ENCODE data around the gene FAU.
A peak's percentile ranks its signal among the peaks of the same experiment; 100 is the strongest.
"Not testable (repeated sequence)": the region's sequence is repeated elsewhere in the genome, so short reads cannot be mapped to it uniquely, and the experiment has no call there.

The FAU gene

DNA sequence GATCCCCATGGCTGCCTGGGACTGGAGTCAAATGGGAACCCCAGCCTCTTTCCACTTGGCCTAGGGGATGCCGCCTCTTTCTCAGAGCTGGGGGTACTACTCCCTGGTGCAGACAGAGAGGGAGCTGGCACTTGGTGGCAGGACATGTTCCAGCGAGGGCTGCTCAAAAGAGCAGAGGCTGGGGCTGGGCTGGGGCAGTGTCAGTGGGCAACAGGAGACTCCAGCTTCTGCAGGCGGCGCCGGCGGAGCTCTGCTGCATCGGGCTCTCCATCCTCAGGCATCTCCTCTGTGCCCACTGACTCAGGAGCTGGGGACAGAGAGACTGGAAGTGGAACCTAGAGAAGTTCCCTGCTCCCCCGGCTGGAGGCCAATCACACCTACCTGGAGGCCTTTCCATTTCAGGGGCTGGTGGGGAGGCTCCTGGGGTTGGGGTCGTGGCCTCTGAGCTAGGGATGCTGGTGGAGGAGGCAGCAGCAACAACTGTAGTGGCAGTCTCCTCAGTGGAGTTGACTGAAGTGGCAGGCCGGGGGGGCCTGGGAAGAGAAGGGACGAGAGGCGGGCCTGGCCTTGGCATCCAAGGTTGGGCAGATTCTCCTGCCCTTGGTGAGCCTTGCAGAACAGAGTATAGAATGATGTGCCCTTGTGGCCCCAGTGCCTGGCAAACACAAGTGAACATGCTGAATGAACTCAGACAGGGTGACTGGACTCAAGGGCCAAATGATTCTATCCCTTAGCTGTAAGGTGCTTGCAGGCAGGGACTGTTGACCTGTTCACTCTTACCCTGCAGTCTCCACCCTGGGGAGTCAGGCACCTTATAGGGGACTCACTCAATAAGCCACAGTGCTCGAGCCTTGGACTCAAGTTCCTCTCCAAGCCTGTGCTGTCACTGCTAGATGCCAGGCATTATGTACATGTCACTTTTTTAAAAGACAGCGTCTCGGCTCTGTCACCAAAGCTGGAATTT is 6.5 kb upstream of the FAU start:
- H3K9me3 ChIP-seq (replicated peaks; ENCODE audit: low read length): no peaks in the 10 kb centered on the region
- H3K27me3 ChIP-seq (ENCODE audit: control insufficient read depth, insufficient read depth, low read length): no peaks in the 10 kb centered on the region
- H3K36me3 ChIP-seq (ENCODE audit: insufficient read depth, low read length): peaks cover 83% of the 10 kb centered on the region
- no peak overlapping the region for H3K9ac ChIP-seq (ENCODE audit: low read depth, low read length)
- H3K4me1 ChIP-seq (ENCODE audit: control insufficient read depth, insufficient read depth, low read length): peaks cover 10% of the 10 kb centered on the region
- H3K4me2 ChIP-seq (ENCODE audit: low read length): no peak overlapping the region
- H3K4me3 ChIP-seq (ENCODE audit: low read length): no peak overlapping the region

GRCh38 chr11:65127473-65128181 is 5.7 kb upstream of the FAU start:
- Histone ChIP-seq H3K4me1 (ENCODE audit: control insufficient read depth, insufficient read depth, low read length) (peaks cover 7% of the 10 kb centered on the region), H3K4me2 (ENCODE audit: low read length) (no peak overlapping the region), H3K4me3 (ENCODE audit: low read length) (no peak overlapping the region), H3K27me3 (ENCODE audit: control insufficient read depth, insufficient read depth, low read length) (no peaks in the 10 kb centered on the region), H3K9ac (ENCODE audit: low read depth, low read length) (no peak overlapping the region), H3K9me3 (replicated peaks; ENCODE audit: low read length) (no peaks in the 10 kb centered on the region), H3K36me3 (ENCODE audit: insufficient read depth, low read length) (peaks cover 76% of the 10 kb centered on the region)

DNA sequence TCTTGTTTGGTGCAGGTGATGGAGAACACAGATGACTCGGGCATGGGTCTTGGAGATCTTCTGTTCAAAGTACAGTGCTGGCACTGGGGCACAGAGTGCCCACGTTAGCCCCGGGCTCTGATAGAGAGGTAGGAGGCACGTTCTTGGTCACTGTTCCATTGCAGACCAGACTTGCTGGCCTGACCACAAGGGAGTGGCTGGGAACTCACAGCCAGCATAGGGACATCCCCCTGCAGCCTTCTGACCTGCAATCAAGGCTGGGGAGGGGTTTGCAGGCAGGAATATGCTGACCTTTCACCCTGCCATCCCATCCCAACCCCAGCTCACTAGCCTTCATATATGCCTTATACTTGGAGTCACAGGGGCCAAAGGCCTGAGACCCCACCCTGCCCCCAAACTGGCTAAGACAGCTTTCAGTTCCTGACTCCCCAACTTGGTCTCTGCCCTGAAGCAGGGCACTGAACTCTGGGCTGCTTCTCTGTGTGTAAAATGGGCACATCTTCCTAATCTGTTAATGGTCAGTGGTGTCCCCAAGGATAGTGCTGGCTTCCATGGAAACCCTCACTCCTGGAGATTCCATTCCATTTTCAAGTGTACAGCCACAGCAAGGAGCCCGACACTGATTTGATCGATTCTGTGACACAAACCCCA is 4.8 kb upstream of the FAU start:
- Histone ChIP-seq H3K36me3 (ENCODE audit: insufficient read depth, low read length) (peaks cover 67% of the 10 kb centered on the region), H3K9ac (ENCODE audit: low read depth, low read length) (no peak overlapping the region), H3K4me3 (ENCODE audit: low read length) (no peak overlapping the region), H3K27me3 (ENCODE audit: control insufficient read depth, insufficient read depth, low read length) (no peaks in the 10 kb centered on the region), H3K9me3 (replicated peaks; ENCODE audit: low read length) (no peaks in the 10 kb centered on the region), H3K4me2 (ENCODE audit: low read length) (no peak overlapping the region), H3K4me1 (ENCODE audit: control insufficient read depth, insufficient read depth, low read length) (peaks cover 6% of the 10 kb centered on the region)

- no peak overlapping the region for H3K9ac ChIP-seq (ENCODE audit: low read depth, low read length)
- peaks cover 69% of the 10 kb centered on the region for H3K36me3 ChIP-seq (ENCODE audit: insufficient read depth, low read length)
- no peak overlapping the region for H3K4me2 ChIP-seq (ENCODE audit: low read length)
- H3K27me3 ChIP-seq (ENCODE audit: control insufficient read depth, insufficient read depth, low read length): no peaks in the 10 kb centered on the region
- no peak overlapping the region for H3K4me3 ChIP-seq (ENCODE audit: low read length)
- no peaks in the 10 kb centered on the region for H3K9me3 ChIP-seq (replicated peaks; ENCODE audit: low read length)
- peaks cover 13% of the 10 kb centered on the region for H3K4me1 ChIP-seq (ENCODE audit: control insufficient read depth, insufficient read depth, low read length)
Observed at GRCh38 chr11:65125197-65126056, 3.5 kb upstream of the FAU start.

DNA sequence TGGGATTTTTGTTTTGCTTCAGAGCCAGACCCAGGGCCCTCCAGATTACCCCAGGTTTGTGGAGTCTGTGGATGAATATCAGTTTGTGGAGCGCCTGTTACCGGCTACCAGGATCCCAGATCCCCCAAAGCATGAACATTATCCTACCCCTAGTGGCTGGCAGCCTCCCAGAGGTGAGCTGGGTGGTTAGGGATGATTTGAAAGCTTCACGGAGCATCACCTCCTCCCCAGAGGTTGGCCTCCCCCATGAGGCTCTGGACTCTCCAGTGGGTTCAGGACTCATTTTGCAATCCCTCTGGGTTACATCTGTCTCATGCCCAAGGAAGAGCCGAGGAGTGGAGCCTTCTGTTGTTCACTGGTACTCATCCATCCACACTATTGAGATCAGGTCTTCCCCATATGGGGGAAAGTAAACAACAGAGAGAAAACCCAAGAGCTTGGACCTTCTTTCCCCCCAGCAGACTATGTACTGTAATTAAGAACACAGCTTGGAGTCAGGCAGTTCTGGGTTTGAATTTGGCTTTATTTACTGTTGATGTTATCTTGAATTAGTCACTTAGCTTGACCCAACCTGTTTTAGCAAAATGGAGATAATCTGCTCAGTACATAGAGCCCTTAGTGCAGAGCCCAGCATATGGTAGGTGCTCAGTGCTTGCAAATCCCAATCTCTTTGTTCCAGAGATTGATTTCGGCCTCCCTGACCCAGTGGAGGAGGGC is 2.7 kb upstream of the FAU start:
- H3K4me2 ChIP-seq (ENCODE audit: low read length): no peak overlapping the region
- H3K27me3 ChIP-seq (ENCODE audit: control insufficient read depth, insufficient read depth, low read length): no peaks in the 10 kb centered on the region
- H3K4me1 ChIP-seq (ENCODE audit: control insufficient read depth, insufficient read depth, low read length): peaks cover 13% of the 10 kb centered on the region
- peaks cover 69% of the 10 kb centered on the region for H3K36me3 ChIP-seq (ENCODE audit: insufficient read depth, low read length)
- no peak overlapping the region for H3K4me3 ChIP-seq (ENCODE audit: low read length)
- no peaks in the 10 kb centered on the region for H3K9me3 ChIP-seq (replicated peaks; ENCODE audit: low read length)
- H3K9ac ChIP-seq (ENCODE audit: low read depth, low read length): no peak overlapping the region

DNA sequence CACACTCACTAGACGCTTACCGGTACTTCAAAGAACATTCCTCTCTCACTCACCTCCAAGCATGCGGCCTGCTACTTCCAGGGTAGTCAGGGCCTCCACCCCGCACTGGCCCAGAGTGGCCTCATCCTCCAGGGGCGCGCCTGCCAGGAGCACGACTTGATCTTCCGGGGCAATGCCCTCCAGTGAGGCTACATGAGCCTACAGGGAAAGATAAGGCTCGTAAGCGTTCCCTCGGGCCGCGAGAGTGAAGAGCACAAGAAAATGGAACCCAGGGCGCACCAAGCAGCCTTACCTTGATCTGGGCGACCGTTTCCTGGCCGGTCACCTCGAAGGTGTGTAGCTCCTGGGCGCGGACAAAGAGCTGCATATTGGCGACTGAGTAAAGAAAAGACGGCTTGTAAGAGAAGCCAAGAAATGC is 478 bp downstream of the FAU start:
- Histone ChIP-seq H3K9me3 (replicated peaks; ENCODE audit: low read length) (no peaks in the 10 kb centered on the region), H3K9ac (ENCODE audit: low read depth, low read length) (peak overlapping the region; percentile 97), H3K4me1 (ENCODE audit: control insufficient read depth, insufficient read depth, low read length) (peaks cover 17% of the 10 kb centered on the region), H3K36me3 (ENCODE audit: insufficient read depth, low read length) (peaks cover 51% of the 10 kb centered on the region), H3K27me3 (ENCODE audit: control insufficient read depth, insufficient read depth, low read length) (no peaks in the 10 kb centered on the region), H3K4me2 (ENCODE audit: low read length) (peak overlapping the region; percentile 85), H3K4me3 (ENCODE audit: low read length) (peak overlapping the region; percentile 95)

- Histone ChIP-seq H3K36me3 (ENCODE audit: insufficient read depth, low read length) (peaks cover 52% of the 10 kb centered on the region), H3K4me1 (ENCODE audit: control insufficient read depth, insufficient read depth, low read length) (peaks cover 24% of the 10 kb centered on the region), H3K9me3 (replicated peaks; ENCODE audit: low read length) (no peaks in the 10 kb centered on the region), H3K9ac (ENCODE audit: low read depth, low read length) (peak overlapping the region; percentile 97), H3K27me3 (ENCODE audit: control insufficient read depth, insufficient read depth, low read length) (no peaks in the 10 kb centered on the region), H3K4me2 (ENCODE audit: low read length) (peak overlapping the region; percentile 85), H3K4me3 (ENCODE audit: low read length) (peak overlapping the region; percentile 95)
Observed at GRCh38 chr11:65120831-65121230, 1.1 kb downstream of the FAU start.

- peaks cover 24% of the 10 kb centered on the region for H3K4me1 ChIP-seq (ENCODE audit: control insufficient read depth, insufficient read depth, low read length)
- H3K4me2 ChIP-seq (ENCODE audit: low read length): no peak overlapping the region
- H3K9ac ChIP-seq (ENCODE audit: low read depth, low read length): no peak overlapping the region
- H3K27me3 ChIP-seq (ENCODE audit: control insufficient read depth, insufficient read depth, low read length): no peaks in the 10 kb centered on the region
- no peak overlapping the region for H3K4me3 ChIP-seq (ENCODE audit: low read length)
- H3K9me3 ChIP-seq (replicated peaks; ENCODE audit: low read length): no peaks in the 10 kb centered on the region
- H3K36me3 ChIP-seq (ENCODE audit: insufficient read depth, low read length): peaks cover 44% of the 10 kb centered on the region
Observed at GRCh38 chr11:65119670-65119995, 2.3 kb downstream of the FAU start.

GRCh38 chr11:65118891-65119669 is 2.9 kb downstream of the FAU start:
- not testable (repeated sequence) for H3K9ac ChIP-seq (ENCODE audit: low read depth, low read length); H3K4me2 ChIP-seq (ENCODE audit: low read length); H3K4me3 ChIP-seq (ENCODE audit: low read length); H3K9me3 ChIP-seq (replicated peaks; ENCODE audit: low read length); H3K27me3 ChIP-seq (ENCODE audit: control insufficient read depth, insufficient read depth, low read length)
- peaks cover 42% of the 10 kb centered on the region for H3K36me3 ChIP-seq (ENCODE audit: insufficient read depth, low read length)
- peaks cover 24% of the 10 kb centered on the region for H3K4me1 ChIP-seq (ENCODE audit: control insufficient read depth, insufficient read depth, low read length)

Measured in skeletal muscle satellite cell (primary cell).